Measurements from ENCODE around the gene COL12A1.

The COL12A1 gene

DNA sequence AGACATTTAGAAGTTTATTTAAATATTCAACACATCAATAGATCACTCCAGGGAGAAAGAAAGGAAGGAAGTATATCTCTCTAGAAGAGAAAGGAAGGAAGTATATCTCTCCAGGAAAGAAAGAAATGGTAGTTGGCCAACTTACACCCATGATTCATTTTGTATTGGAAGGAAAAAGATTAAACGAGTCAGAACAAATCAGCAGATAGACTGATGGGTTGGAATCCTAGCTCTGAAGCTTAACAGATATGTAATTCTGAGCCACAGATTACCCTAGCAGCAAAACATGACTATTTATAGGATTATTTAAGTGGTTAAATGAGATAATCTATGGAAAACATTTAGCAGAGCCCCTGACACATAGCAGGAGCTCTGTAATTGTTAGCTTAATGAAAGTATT lies 27.1 kb downstream of the COL12A1 start:
- no peak for DNase-seq (ENCODE audit: low read depth in 2 of 2)

DNA sequence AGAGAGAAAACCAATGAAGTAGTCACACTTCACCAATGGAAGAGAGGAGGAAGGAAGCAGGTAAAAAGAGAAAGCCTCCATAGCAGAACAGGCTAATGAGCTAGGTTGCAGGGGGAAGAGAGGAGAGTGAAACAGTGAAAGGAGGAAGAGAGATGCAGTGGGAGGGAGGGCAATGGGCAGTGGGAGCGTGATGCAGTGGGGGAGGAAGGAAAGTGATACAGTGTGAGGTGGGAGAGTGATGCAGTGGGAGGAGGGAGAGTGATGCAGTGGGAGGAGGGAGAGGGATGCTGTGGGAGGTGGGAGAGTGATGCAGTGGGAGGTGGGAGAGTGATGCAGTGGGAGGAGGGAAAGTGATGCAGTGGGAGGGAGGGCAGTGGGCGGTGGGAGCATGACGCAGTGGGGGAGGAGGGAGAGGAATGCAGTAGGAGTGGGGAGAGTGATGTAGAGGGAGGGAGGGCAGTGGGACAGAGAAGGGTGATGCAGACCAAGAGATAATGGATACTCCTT lies 29.7 kb downstream of the COL12A1 start:
- DNase-seq (ENCODE audit: low read depth in 2 of 2), result no peak

DNA sequence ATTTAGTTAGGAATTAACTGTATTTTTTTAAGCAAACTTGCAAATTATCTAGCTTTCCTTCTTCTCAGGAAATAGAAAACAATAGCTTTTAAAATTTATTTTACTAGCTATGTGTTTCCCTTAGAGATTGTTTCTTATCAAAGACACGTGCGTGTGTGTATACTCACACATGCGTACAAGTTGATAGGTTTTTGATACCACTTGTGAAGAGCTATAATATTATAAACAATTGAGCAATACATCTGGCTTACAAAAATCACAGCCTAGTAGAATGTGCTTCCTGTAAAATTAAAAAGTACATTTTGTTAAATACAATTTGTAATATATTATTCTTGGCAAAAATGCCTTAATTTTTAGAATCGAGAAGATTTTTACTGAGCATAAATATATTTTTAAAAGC lies 33.9 kb downstream of the COL12A1 start:
- DNase-seq (ENCODE audit: low read depth in 2 of 2), result no peak

DNA sequence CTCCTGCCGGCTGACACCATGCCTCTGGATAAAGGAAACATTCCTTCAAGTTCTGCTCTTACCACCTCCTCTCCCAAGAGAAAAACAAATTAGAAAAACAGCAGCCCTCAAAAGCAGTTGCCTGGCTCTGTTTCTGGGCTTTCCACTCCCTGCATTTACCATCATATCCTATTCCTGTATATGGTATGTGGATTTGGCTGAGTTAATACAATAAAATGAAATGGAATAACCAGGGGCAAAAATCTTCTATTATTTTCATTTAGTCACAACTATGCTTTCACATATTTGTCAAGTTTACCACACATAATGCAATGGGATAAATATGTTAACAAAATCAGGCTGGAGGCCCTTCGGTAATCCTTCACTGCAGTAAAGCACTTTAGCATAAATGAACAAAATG lies 34.3 kb downstream of the COL12A1 start:
- DNase-seq (ENCODE audit: low read depth in 2 of 2), result no peak

DNA sequence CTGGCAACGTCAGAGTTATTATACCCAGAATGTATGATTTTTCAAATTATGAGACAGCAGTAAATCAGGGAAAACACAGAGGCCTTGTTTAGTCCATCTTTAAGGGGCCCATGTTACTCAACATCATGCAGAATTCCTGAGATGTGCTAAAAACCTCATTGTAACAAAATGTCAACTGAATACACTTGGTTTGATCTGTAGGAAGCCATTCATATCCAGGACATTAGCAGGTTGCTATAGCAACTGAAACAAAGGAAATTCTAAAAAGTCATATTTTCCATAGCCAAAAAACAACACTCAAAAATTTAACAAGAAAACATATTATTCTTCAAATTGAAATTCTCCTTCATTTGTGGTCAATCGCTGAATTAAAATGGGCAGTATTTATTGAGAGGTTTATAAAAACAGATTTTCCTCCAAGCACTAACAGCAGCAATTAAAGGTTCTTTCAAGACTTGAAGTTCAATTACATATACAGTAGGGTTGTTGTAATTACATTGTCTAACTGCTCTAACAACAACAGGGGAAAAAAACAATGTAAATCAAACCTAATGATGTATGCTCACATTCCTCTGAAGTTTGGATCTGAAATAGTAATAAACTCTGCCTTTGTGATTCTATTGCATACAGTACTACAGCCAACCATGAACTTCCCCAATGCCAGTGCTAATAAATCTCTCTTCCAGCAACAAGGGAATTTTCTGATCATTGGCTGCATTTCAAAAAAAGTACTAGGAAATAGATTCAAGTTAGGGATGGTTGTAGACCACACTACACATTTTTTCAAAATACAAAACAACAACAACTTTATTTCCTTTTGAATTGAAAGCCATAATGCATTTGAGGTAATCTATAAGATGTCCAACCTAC lies 34.9 kb downstream of the COL12A1 start:
- no peak for DNase-seq (ENCODE audit: low read depth in 2 of 2)

DNA sequence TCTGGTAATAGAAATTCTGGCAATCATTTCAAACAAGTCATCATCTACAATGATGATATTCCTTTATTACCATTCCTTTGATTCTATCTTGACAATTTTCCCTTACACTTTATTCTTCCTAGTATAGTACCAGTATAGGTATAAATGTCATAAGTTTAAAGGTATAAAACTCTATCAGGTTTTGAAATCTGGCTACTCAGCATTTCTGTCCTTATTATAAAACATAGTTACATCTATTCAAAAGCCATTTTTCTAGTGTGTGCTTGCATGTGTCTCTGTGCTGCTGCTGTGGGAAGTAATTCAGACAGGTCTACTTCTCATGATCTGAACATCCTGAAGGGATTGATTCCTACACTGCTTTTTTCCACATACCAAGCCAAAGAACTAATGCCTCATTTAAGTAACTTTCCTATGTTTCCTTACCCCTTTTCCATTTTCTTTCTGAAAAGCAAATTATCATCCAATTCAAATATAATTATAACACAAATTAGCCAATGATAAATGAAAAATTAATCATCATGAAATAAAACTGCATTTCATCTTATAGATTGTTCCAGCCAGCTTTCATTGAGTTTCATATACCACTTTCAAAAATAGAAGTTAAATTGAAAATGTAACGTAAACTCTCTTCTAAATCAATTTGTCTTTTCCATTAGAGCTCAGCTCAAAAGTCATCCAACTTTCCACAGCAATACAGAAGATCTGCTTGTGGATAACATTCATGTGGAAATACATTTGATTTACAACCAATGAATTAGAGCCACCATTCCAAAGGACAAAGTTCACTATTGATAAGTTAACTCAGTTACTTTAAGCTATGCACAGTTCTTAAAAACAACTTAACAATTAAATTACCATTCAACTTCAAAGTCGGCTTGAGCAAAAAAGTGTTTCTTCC lies 35.9 kb downstream of the COL12A1 start:
- no peak for DNase-seq (ENCODE audit: low read depth in 2 of 2)

DNA sequence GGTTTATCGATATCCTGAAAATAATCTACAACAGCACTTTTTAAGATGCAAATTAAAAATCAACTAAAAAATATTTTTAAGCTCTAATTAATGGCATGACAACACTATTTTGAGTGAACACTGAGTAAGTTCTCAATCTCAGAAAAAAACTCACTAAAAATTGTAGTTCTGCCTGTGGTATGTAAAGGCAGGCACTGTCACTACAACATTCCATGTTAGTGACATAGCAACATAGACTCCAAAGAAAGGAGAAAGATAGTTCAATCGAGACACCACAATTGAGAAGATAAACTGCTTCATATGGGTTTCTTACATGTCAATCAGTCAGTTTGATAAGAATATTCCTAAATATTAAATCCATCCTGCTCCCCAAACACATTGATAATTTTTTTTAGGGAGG lies 38.0 kb downstream of the COL12A1 start:
- no peak for DNase-seq (ENCODE audit: low read depth in 2 of 2)

DNA sequence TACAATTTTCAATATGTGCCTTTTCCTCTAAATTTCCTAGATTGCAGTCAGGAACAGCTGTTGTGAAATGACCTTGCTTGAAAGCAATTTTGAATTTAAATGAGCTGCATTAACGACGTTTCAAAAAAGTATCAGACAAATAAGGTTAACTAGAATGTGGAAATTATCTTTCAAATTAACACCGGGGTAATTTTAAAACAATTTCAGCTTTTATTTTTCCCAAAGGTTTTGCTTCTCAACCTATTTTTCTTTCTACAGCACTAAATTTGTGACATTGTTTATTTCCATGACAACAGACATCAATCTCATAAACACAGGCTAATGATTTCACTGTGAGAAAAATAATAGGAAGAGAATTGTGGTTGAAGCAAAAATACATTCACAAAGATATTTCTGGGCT lies 38.5 kb downstream of the COL12A1 start:
- DNase-seq (ENCODE audit: low read depth in 2 of 2), result no peak

DNA sequence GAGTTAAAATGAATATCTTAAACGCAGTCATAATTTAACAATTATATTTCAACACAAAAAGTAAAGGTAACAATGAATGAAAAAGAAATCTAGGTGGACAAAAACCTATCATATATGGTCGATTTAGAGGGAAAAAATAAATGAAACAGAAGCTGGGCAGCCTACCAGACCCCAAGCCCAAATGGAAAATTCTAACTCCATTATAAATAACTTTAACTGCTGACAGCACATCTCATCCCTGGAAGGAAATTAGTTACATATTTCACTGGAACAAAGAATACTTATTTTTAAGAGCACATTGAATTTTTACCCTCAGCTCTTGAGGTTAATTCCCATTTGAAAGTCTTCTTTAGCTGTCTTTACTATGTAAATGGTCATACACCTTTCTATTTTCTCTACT lies 39.1 kb downstream of the COL12A1 start:
- DNase-seq (ENCODE audit: low read depth in 2 of 2), result no peak

DNA sequence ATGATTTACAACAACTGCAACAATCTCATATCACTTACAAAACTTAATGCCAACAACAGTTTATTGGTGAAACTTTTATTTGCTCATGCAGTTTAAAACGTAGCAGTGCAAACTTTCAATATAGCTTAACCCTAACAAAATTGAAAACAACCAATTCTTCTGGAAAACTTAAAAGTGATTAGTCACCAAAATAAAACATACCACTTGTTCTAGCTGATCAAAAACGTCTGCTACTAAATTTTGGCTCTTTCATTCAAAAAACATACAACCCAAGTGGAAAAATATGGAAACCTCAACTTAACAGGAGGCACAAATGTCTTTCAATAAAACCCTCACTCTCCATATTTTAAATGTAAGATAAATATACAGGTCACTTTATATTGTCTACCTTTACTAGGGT lies 39.6 kb downstream of the COL12A1 start:
- no peak for DNase-seq (ENCODE audit: low read depth in 2 of 2)

DNA sequence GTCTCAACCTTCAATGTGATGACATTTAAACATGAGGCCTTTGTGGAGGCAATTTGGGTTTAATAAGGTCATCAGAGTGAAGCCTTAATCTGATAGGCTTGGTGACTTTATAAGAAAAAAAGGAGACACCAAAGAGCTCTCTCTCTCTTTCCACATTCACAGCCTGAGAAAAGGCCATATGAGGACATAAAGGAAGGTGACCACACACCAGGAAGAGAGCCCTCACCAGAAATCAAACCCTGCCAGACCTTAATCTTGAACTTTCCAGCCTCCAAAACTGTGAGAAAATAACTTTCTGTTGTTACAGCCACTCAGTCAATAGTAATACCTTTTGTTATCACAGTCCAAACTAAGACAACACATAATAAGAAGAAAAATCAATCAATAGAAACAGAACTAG lies 47.7 kb downstream of the COL12A1 start:
- no peak for DNase-seq (ENCODE audit: low read depth in 2 of 2)

DNA sequence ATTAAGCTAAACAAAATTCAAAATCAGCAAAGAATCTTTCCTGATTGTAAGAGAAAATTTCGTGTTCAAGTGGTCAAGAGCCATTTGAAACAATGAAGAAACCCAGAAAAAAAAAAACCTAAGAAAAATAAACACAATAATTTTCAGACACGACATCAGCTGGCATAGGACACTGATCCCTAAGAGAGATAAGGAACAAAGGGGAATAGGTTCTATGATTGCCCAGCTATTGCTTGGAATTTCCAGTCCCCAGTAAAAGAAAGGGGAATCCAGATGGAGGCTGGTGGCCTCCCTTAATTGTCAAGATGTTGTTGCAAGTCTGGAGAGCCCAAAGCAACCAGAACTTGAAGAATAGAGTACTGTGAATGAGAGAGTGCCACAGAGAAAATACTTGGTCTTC lies 48.5 kb downstream of the COL12A1 start:
- DNase-seq (ENCODE audit: low read depth in 2 of 2), result no peak

DNA sequence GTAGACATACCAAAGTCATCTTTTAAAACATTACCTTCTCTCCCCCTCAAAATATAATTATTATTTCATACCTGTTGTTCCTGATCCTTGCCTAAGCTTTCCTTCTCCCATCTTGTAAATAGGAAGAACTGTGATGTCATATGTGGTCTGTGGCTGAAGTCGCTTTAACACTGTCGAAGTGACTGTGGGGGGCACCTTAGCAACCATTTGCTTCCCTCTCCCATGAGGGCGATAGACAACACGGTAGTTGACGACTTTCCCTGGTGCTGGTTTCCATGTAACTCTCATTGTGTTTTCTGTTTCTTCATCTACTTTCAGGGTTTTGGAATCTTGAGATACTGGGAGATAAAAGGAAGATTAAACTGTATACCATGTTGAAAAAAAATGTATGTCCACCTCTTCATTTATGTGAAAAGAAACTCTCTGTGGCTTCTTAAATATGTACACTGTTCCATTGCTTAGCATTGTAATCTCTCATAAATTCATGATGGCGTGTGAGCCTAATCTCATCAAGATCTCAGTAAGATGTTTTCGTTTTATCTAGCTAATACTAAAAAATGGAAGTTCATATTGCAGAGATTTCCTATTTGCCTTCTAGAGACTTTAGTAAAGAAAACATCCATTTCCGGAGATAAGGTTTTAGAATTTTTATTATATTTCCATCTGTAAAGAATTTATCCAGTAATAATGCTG lies 49.5 kb downstream of the COL12A1 start:
- DNase-seq (ENCODE audit: low read depth in 2 of 2), result no peak

DNA sequence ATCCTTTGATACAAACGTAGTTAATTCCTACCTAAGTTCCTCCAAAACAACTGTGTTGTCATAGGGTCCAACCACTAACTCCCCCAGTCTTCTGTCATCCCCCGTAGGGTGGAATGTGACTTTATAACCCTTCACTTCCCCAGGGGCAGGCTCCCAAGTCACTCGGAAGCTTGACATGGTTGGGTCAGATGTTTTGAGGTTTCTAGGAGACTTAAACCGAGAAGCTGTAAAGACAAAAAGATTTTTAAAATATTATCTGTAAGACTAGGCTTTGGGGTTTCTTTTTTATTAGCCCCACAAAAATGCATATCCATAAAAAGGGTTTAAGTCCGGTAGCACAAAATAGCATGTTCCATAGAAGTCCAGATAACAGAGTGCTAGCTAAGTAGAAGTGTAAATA lies 50.2 kb downstream of the COL12A1 start:
- no peak for DNase-seq (ENCODE audit: low read depth in 2 of 2)

DNA sequence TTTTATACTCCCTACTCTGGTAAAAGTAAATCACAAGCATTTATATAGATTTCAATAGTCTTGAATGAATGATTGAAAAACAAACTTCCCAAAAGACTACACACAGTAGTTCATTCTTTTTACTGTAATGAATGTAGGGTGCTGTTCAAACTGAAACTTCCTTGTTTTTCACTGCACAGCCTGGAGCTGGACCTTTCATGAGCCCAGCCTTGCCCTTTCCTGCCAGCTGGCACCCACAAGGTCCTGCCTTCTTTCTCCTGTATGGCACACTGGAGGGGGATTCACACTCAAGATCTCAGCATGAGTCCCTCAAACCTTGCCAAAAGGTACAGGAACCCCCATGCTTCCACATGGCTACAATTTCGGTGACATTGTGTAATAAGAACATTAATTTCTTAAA lies 50.9 kb downstream of the COL12A1 start:
- DNase-seq (ENCODE audit: low read depth in 2 of 2), result no peak

DNA sequence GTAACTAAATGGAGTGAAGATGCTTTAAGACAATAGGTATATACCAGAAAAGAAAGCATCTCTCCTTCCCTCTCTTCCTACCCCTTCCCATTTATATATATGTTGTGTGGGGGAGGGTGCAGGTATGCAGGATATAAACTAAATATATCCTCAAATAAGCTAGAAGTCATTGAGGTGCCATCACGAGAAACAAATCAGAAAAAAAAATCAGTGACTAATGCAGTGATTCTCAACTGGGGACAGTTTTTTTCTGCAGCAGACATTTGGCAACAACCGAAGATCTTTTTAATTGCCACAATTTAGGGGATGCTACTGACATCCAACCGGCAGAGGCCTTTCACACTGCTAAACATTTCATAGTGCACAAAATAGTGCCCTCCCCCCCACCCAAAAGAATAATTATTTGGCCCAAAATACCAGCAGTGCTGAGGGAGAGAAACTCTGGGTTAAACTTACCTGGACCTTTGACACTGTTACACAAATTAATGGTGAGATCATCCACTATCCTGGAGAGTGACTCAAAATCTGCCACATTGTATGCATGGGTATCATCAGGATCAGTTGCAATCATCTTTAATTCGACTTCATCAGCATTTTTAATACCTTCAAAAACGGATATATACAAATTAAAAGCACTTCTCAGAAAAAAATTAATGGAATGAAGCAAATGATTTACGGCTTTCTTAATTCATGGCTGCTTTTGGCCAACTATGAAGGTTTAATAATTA lies 55.0 kb downstream of the COL12A1 start:
- DNase-seq (ENCODE audit: low read depth in 2 of 2), result no peak

DNA sequence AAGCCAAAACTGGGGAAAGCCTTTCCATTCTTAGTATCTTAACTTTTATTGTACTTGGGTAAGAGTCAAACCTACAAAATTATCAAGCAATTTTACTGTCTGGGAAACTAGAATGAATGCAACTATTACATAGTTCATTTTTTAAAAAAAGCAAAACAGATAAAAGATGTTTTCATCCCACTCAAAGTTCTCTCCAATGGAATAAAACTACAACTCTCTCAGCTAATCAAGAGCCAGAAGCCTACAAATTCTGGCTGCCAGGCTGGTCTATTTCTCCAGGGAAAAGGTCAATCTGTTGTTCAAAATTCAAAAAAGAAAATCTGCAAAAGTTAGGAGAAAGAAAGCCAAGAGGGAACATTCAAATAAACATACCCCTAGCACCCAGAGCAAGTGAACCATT lies 56.2 kb downstream of the COL12A1 start:
- no peak for DNase-seq (ENCODE audit: low read depth in 2 of 2)

DNA sequence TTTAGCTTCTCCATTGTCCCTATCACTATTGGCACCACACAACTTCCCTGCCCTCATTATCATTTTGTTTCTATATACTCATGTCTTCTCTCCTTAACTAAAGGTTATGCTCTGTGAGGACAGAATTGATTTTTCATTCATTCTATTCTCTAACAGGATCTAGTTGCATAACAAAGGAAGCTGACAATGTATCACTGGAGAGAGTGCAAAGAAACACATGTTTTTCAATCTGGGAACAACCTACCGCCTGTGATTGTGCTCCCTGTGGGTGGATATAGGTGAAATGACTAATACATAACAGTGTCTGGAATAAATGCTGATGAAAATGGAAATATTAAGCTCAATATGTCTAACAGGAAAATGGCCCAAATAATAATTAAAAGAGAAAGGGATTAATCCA lies 56.6 kb downstream of the COL12A1 start:
- DNase-seq (ENCODE audit: low read depth in 2 of 2), result no peak

DNA sequence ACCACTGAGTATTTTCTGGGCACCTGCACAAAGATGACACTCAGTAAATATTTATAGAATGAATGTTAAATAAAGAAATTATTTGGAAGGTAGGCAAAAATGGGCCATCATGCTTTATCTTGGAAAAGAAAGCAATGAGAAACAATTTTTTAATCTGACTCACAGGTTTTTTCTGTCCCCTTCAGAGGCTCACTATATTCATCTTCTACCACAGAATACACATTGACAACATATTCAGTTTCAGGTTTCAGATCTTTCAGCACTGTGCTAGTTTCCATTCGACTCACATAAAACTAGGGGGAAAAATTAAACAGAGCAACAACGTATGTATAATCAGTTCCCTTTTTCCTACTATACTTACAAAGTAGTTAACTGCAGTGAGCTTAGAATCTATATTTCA lies 58.3 kb downstream of the COL12A1 start:
- DNase-seq (ENCODE audit: low read depth in 2 of 2), result no peak

DNA sequence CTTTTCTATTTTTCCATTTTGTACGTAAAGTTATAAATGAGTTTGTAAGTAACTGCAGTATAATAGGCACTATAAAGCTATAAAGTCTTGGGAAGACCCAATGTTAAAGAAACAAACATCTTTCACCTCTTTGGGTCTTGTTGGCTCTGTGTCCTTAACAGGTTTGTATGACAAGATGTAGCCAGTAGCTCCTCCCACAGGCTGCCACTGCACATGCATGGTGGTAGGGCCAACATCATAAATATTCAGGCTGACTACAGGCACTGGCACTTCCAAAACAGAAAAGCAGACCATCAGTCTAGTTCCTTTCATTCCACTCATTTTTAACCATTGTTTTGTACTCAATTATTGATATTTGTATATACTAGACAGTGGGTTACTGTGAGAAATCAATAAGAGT lies 59.9 kb downstream of the COL12A1 start:
- DNase-seq (ENCODE audit: low read depth in 2 of 2), result no peak

DNA sequence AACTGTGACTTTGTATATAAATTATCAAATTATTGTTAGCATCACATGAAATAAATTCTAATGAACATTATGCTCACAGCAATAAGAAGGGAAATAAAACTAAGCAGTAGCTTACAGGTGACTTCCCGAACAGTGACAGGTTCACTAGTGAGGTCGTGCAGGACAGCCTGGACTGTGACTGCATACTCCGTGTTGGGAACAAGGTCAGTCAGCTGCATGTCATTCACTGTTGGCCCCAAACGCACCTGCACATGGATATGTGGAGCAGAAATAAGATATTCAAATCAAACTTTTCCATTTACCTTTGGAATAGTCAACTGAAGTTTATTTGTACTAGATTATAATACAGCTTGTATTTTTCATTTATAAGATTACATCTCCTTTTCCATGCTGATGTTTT lies 60.6 kb downstream of the COL12A1 start:
- DNase-seq (ENCODE audit: low read depth in 2 of 2), result no peak

DNA sequence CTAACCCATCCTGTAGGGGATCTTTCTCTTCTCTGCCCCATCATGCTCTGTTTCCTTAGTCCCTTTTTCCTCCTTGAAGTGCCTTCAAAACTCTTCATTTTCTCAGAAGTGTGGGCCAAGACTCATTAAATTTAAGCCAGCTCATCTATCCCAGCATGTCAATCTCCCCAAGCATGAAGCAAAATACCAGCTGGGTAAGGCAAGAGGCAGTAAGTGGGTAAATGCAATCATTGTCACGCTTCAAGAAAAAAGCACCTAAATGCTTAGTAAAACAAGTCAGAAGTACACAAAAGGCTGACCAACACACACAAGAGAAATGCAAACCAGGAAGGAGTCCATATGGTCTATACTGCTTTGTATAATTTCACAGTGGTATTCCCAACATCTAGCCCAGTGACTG lies 61.5 kb downstream of the COL12A1 start:
- no peak for DNase-seq (ENCODE audit: low read depth in 2 of 2)
